NCI-H1436 (cell line): Measurements from ENCODE around the gene WNT3.
"Not testable (repeated sequence)": the region's sequence is repeated elsewhere in the genome, so short reads cannot be mapped to it uniquely, and the experiment has no call there.

Experiments used
- DNase-seq: peaks from one replicate; lab custom pipeline; 2025; lab: John Stamatoyannopoulos, UW

The WNT3 gene

DNA sequence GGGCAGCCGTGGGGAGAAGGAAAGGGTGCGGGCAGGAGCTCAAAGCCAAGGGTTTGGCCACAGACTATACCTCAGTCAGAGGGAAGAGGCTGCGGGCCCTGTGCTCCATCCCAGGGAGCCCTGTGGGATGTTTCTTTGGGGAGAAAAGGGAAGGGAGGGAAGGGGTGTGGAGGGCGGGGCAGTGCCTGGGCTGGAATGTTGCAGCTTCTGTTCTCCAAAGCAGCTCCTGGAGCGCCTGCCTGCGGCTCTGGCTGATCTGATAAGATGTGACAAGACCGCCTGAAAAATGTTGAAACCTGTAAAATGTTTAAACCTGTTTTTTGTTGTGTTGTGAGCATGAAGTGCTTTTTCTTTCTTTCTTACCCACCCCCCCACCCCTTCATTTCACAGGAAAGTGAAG, 32.8 kb downstream of the WNT3 start:
- no peak for DNase-seq

DNA sequence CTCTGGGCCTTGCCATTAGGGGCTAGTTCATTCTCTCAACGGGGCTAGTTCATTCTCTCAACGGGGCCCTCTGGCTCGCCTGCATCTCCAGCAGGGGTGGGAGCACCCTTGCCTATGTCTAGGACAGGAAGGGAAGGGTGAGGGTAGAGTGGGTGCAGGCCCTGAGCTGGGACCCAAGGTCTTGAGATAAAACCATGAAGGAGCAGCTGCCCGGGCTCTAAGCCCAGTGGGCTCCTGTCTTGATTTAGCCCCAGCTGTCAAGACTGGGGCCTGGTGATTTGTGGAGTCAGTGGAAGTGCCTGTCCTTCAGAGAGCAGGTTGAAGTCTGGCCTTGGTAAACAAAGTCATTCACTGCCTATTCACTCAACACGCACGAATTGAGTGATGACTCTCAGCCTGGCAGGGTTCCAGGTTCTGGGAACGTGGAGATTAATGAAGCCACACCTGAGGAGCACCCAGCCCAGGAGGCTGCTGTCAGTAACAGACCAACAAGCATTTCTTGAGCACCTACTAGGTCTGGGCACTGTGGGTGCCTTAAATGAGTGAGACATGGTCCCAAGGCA, 35.4 kb downstream of the WNT3 start:
- DNase-seq = no peak

DNA sequence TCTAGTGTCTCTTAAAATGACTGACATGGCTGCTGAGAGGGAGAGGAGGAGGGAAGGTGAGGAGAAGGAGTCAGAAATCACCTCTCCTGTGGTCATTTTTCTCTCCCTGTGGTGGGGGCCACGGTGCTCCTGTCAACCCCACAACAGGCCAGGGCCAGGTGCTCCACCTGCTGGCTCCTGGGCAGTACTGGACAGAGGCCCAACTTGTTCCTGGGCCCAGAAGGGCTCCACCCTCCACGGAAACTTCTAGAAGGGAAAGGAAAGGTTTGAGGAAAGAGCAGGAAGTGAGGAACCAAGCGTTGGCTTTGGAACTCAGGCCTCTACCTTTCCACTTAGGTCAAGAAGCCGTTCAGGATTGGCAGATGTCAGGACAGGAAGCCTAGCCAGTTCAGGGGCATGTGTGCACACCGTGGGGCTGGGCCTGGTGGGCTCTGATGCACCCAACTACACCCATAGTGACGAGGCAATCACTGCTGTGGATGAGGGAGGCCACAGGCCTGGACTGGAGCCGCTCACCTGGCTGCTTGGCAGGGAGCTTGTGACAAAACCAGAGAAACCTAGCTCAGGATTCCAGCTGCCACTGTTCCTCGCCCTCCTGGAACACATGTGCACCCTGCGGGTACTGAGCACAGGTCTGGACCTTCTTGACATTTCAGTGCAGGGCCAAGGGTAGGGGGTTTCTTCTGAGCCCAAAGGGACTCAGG, 36.1 kb downstream of the WNT3 start:
- DNase-seq = peak; percentile 34

DNA sequence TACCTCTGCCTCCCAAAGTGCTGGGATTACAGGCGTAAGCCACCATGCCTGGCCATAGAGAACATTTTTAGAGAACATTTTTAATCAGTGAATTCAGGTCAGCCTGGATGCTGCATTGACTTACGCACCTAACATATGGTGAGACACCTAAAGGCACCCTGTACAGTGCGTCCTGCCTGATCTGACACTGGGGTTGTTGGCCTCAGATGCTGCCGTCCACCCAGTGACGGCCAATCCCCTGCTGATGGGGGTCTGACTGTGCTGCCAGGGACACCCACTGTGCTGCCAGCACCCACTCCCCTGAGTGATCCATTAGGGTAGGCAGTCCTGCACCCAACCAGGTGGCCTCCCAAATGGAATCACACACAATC, 38.5 kb downstream of the WNT3 start:
- DNase-seq = no peak

DNA sequence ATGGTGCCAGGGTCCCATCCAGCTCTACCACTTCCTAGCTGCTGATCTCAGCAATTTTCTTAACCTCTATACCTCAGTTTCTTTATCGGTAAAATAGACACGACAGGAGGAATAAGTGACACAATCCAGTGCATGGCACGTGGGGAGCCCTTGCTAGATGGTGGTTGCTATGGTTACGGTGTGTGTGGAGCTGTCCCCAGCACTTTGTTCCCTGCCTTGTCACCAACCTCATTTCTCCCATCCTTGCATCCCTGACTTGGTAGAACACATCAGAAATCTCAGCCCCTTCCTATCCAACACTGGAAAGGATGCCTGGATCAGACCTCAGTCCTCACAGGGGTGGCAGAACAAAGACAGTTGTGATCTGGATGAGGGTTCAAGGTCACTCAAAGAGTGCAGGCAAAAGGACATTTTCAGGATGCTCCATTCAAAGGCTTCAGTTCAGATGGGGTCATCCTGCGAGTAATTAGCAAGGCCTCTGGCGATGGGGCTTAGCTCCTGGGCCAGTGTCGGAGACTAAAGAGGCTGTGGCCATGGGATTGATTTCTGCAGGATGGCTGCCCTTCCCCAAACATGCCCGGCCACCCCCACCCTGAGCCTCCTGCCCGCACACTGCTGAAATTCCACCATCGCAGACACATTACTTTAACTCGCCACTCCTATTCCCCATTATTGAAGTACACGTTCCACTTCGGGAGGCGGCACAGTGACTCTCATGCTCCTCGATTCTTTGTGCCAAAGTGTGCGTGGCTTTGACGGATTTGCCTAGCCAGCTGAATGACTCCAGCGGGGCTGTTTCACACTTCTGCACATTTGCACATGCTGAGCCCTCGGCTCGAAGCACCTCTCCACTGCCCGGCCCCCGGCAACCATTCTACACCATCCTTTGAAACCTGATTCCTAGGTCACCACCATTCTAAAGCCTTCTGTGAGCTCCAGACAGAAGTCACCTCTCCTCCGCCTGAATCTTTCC, 40.3 kb downstream of the WNT3 start:
- DNase-seq = no peak

DNA sequence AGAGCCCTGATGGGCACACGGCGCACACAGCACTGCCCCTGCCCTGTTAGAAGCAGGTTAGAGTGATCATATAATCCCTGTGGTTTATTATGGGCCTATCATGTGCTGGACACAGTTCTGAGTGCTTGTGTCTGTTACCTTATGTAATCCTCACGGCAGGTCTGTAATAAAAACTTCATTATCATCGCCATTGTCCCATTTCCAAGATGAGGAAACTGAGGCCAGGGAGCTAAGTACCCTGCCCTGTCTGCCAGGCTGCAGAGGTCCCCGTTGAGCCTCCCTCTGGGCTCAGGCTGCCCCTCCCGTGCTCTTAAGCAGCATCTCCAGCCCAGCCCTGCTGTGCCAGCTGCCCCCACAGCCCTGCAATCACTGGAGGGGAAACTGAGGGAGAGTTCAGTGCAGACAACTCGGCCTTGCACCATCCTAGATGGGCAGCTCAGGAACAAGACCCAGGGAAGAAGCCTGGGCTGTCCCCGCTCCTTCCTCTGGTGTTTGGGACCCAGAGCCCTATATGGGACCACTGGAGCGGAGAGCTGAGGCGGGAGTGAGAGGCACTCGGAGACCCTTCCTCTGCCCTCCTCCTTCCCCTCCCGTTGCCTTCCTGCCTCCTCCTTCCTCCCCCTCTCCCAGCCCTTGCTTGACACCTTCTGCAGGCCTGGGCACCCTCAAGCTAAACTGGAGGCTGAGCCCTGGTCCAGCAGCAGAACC, 42.0 kb downstream of the WNT3 start:
- no peak for DNase-seq

DNA sequence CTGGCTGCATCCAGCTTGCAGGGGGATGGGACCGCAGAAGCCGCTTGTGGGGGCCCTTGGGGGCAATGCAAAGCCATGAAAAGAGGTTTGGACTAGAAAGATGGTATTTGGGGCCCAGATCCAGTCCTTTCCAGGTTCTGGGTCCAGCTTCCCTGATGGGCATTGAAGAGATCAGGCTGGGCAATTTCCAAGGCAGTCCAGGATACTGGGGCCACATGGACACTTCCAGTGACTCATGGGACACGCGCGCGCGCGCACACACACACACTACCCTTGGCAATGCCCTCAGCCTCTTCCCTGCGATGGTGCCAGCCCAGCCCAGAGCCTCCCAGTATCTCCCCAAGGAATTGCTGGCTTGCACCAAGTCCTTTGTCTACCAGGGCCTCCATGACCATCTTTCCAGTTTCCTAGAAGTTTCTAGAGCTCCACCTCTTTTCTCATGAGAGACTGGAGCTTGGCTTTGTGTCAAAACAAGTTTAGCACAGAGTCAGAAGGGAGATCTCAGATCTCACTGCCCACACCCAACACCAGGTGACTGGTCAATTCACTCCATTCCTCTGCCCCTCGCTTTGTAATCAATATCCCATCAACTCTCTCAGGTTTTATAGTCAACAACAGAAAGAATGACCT, 44.3 kb downstream of the WNT3 start:
- no peak for DNase-seq

DNA sequence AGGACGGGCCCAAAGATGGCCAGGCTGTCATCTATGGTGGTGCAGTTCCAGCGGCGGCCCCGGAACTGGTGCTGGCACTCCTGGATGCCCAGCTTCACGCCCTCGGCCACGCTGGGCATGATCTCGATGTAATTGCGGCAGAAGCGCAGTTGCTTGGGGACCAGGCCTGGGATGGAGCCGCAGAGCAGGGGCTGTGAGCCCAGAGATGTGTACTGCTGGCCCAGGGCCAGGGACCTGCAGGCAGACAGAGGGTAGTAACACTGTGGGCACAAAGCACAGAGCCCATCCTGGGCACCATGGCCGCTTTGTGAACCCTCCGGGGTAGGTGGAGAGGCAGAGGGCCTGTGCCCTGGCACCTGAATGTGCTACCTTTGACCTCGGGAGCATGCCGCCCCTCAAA, 44.8 kb downstream of the WNT3 start:
- no peak for DNase-seq

DNA sequence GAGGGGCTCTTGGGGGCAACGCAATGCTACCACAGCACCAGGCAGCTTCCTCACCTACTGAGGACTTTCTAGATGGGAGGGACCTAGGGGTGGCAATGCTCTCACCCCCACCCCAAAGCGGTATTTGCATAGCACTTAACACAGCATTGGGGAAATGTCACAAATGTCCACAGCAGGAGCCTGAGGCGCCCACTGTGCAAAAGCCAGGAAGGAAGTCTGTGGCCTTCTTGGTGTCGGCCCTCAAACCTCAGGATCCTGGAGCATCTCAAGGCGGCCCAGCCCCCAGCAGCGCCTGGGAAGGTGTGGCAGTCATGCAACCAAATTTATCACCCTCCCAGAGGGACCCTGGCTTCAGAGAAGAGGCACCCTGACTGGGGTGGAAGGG, 45.3 kb downstream of the WNT3 start:
- DNase-seq = no peak

DNA sequence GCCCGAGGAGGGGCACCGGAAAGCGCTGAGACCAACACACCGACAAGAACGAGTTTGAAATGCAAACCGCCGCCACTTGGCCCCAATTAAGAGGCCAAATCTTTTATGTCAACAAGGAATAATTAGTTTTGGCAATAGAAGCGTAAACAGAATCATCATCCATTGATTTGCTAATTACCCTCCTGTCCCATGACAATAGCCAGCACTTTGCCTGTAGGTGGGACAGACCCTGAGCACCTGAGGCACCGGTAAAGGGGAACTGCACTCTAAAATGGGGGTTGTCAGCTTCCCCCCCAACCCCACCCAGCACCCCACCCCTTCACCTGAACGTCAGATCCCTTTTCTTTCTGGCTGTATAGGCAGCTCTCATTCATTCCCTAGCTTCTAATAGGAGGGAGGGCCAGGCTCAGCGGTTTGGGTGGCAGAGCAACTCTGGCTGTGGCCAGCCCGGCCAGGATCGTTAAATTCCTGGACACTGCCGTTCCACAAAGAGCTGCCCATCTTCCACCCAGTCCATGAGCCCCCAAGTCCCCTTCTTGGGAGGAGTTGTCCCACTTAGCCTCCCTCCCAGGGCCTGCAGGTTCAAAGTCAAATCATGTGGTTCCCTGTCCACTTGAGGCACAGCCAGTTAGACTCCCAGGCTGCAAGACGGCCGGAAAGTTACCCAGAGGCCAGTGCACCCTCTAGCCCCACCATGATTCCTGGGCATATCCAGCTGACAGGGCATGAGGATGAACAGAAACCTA, 45.8 kb downstream of the WNT3 start:
- peak; percentile 62 for DNase-seq

DNA sequence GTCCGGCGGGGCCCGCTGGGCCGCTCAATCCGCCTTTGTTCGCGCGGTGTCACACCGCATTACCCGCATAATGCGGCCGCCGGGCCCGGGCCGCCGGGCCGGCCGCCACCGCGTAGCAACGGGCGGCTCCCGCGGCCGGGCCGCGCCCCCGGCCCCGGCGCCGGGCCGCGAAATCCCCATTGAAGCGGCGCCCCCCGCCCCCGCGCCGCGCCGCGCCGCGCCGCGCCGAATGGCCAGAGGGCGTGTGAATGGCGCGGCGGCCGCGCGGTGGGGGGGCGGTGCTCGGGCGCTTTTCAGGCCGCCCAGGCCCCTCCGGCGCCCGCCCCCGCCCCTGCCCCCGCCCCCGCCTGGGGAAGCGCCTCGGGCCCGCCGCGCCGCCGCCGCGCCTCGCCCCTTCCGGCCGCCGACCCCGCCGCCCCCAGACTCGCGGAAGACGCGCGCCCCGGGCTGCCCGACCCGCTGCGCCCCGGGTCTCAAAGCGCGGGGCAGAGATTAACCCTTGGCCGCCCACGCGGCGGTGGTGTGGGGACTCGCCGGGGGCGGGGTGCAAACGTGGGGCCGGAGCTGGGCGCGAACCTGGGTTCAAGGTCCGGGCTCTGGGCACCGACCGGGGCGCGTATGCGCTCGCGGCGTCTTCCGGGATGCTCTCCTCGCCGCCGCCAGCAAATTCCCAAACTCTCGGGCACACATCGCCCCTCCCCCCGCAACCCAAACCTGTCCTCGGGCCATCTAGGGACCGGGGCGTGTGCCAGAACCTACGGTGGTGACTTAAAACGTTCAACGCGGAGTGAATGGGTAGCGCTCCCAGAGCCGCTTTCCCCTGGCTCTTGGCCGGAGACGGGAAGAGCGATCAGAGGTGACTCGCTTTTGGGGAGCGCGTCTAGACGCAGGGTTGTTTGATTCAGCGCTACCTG, 46.7 kb downstream of the WNT3 start:
- DNase-seq = peak; percentile 45

DNA sequence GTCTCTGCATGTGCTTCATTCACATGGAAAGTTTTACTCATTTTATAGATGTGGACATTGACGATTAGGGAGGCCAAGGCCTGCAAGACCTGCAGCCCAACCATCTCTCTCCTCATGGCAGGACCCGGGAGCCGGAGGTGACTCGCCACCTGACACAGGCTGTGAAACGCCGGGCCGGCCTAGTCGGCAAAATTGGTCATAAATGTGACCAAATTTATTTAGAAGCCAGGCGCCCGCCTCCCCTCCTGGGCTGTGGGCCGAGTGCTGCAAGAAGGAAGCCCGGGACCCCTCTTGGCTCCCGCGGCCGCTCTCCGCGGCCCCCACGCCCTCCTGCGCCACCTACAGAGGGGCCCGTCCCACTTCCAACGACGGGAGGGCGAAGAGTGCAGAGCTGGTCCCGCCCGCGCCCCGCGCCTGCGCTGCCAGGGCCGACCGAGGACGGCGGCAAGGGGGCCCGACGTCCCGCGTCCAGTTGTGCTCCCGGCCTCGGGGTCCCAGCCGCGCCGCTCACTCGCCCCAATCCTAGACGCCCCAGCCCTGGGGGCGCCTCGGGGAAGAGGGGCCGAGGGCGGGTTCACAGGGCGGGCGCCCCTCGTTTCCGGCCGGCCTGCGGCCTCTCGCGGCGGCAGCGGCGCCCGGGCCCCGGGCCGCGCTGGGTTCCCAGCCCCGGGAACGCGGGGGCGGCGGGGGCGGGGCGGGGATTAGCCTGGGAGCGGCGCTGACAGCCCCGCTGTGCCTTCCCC, 47.5 kb downstream of the WNT3 start:
- no peak for DNase-seq

DNA sequence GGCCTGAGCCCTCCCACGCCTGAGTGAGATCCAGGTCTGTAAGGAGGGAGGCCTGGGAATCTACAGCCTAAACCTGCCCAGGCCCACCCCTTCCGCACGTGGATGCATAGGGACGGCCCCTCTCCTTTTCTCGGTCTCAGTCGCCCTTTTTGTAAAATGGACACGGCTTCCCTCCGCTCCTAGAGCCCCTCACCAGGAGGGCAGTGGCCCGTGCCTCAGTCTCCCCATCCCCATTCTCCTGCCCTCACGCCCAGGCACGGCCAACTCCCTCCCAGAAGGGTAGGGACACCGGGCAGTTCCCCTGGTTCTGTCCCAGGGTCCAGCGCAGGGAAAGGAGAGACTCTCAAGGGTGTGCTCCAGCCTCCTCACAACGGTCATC, 48.1 kb downstream of the WNT3 start:
- DNase-seq = no peak

DNA sequence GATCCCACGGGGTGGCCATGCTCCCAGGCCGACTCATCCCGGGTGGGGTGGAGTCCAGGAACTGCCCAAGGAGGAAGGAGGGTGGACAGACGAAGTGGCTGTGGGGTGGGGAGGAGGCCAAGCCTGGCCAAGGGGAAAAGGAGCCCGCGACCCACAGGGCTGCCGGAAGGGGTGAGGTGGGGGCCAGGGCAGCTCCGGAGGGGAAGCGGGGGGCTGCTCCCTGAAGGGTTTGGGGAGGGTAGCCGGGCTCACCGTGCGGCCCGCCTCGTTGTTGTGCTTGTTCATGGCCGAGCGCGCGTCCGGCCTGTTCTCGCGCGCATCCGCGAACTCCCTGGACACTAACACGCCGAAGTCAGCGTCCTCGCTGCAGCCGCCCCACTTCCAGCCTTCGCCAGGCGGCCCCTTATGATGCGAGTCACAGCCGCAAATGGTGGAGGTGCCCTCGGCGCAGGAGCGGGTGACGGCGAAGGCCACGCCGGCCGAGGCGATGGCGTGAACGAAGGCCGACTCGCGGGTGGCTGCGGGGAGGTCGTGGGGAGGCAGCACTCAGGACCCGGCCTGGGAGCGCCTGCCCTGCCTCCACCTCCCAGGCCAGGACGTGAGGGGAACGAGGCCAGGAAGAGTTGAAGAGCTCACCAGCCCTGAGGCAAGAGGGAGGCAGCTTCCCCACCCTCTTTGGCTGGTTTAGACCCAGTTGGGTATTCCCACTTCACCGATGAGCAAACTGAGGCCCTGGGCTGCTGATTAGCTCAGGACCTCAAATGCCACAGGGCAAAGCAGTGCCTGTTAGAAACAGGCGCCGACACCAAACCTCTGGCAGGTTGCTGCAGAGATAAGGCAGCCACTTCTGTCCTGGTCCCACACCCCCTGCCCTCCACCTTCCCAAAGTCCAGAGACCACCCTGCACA, 48.7 kb downstream of the WNT3 start:
- DNase-seq = no peak

DNA sequence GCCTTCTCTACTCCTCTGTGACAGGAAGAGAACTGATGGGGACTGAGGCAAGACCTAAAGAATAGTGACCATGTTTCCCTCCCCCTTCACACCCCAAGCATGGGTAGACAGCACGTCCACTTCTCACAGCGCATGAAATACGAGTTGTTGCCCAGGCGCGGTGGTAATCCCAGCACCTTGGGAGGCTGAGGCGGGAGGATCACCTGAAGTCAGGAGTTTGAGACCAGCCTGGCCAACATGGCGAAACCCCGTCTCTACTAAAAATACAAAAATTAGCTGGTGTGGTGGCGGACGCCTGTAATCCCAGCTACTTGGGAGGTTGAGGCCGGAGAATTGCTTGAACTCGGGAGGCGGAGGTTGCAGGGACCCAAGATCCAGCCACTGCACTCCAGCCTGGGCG, 49.6 kb downstream of the WNT3 start:
- DNase-seq = not testable (repeated sequence)

DNA sequence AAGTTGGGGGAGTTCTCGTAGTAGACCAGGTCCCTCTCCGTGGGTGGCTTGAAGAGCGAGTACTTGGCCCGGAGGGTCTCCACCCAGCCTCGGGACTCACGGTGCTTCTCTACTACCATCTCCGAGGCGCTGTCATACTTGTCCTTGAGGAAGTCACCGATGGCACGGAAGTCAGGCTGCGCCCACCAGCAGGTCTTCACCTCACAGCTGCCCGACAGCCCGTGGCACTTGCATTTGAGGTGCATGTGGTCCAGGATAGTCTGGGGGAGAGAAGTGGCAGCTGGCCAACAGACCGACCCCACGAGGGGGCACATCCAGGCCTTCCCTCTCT, 50.0 kb downstream of the WNT3 start:
- no peak for DNase-seq

DNA sequence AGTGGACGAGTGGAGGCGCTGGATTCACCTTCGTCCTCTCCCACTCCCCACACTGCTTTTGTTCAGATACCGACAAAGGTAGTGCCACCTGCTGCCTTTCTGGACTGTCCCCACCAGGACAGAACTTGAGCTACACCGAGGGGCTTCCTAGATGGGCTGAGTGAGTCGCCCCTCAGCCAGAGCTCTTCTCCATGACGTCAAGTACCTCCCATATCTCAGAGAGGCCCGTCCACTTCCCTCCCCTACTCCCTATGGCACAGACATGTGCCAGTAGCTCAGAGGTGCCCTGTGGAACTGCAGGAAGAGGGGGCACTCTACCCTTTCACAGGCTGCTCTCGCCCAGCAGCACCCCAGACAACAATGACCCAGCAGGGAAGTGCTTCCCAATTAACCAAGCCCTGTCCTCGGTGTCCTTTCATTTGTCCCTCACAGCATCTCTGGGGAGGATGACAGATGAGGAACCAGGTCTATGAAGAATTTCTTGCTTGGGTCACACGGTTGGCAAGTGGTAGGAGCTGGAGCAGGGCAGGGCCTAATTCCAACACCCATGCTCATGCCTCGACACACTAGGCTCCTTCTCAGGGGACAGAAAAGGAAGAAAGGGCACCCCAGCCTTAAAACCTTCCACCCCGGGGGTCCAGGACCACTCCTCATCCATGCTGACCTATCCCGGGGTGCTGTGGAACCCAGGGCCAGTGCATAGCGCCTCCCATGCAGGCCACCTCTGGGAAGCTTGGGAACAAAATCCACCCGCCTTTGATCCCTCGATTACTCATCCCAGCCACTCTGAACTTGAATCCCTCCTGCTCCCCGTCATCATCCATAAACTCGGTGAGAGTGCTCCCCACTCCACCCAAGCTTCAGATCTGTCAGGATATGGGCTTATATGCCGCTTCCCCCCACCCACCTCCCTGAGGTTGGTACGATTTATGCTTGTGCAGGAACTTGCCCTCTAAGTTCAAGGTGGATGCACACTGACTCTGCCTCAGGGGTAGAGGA, 51.7 kb downstream of the WNT3 start:
- DNase-seq = no peak
